ENCODE results near the gene GABBR2. TPM values are rescaled to one million over a fixed set of nuclear protein-coding genes. Genes with fewer than 3 reads are reported as not detected.
A peak's percentile ranks its signal among the peaks of the same experiment; 100 is the strongest.
"Not testable (repeated sequence)": the region's sequence is repeated elsewhere in the genome, so short reads cannot be mapped to it uniquely, and the experiment has no call there.

The GABBR2 gene
- total RNA-seq, 1 experiment from 2014 or later = 0.33 TPM

GRCh38 chr9:98688710-98689495 is 19.8 kb downstream of the GABBR2 start:
- CTCF ChIA-PET = no interaction called here
- no peak overlapping the region for H3K27ac Mint-ChIP-seq (ENCODE audit: unreplicated experiment)
- intact Hi-C loops (cut with micrococcal nuclease; ENCODE audit: unreplicated experiment) = no loop called here

GRCh38 chr9:98687911-98688310 is 20.8 kb downstream of the GABBR2 start:
- intact Hi-C loops (cut with micrococcal nuclease; ENCODE audit: unreplicated experiment) = no loop called here
- Mint-ChIP-seq H3K4me3 (ENCODE audit: low read depth, unreplicated experiment) (no peak overlapping the region), H3K36me3 (ENCODE audit: insufficient read depth, unreplicated experiment) (no peaks in the 10 kb centered on the region), H3K27ac (ENCODE audit: unreplicated experiment) (no peak overlapping the region), H3K27me3 (ENCODE audit: unreplicated experiment) (no peaks in the 10 kb centered on the region), H3K4me1 (ENCODE audit: low read depth, unreplicated experiment) (peaks cover 16% of the 10 kb centered on the region), H3K9me3 (ENCODE audit: low read depth, unreplicated experiment) (no peaks in the 10 kb centered on the region)
- no peak for DNase-seq
- CTCF ChIA-PET = interaction anchor here (0.5 kb wide), 1 partner anchor 302 kb away, joined by 4 read pairs; no protein-coding TSS in a partner anchor
- BruUV-seq (replicated peaks) = no TSS peak
- no peak for TF ChIP-seq CTCF (IDR thresholded peaks at IDR 0.05; ENCODE audit: unreplicated experiment)

More at GRCh38 chr9:98688710-98689495, 19.8 kb downstream of the GABBR2 start:
- H3K36me3 Mint-ChIP-seq (ENCODE audit: insufficient read depth, unreplicated experiment) = no peaks in the 10 kb centered on the region
- BruUV-seq (replicated peaks) = no TSS peak
- no peak for TF ChIP-seq CTCF (IDR thresholded peaks at IDR 0.05; ENCODE audit: unreplicated experiment)
- no peak overlapping the region for H3K4me3 Mint-ChIP-seq (ENCODE audit: low read depth, unreplicated experiment)
- no peaks in the 10 kb centered on the region for H3K9me3 Mint-ChIP-seq (ENCODE audit: low read depth, unreplicated experiment)
- no peak for DNase-seq
- H3K4me1 Mint-ChIP-seq (ENCODE audit: low read depth, unreplicated experiment) = peaks cover 16% of the 10 kb centered on the region
- peaks cover 3% of the 10 kb centered on the region for H3K27me3 Mint-ChIP-seq (ENCODE audit: unreplicated experiment)

GRCh38 chr9:98686961-98687855 is 21.5 kb downstream of the GABBR2 start:
- H3K36me3 Mint-ChIP-seq (ENCODE audit: insufficient read depth, unreplicated experiment) = no peaks in the 10 kb centered on the region
- no peak for TF ChIP-seq CTCF (IDR thresholded peaks at IDR 0.05; ENCODE audit: unreplicated experiment)
- peak; percentile 28 for DNase-seq
- CTCF ChIA-PET = interaction anchor here (0.5 kb wide), 1 partner anchor 301 kb away, joined by 4 read pairs; no protein-coding TSS in a partner anchor
- H3K27ac Mint-ChIP-seq (ENCODE audit: unreplicated experiment) = peak overlapping the region; percentile 22
- intact Hi-C loops (cut with micrococcal nuclease; ENCODE audit: unreplicated experiment) = no loop called here
- no peak overlapping the region for H3K4me3 Mint-ChIP-seq (ENCODE audit: low read depth, unreplicated experiment)
- H3K9me3 Mint-ChIP-seq (ENCODE audit: low read depth, unreplicated experiment) = no peaks in the 10 kb centered on the region
- no TSS peak for BruUV-seq (replicated peaks)
- no peaks in the 10 kb centered on the region for H3K27me3 Mint-ChIP-seq (ENCODE audit: unreplicated experiment)
- peaks cover 16% of the 10 kb centered on the region for H3K4me1 Mint-ChIP-seq (ENCODE audit: low read depth, unreplicated experiment)

GRCh38 chr9:98684816-98685215 is 23.9 kb downstream of the GABBR2 start:
- H3K4me3 Mint-ChIP-seq (ENCODE audit: low read depth, unreplicated experiment); H3K9me3 Mint-ChIP-seq (ENCODE audit: low read depth, unreplicated experiment); CTCF ChIA-PET; intact Hi-C loops (cut with micrococcal nuclease; ENCODE audit: unreplicated experiment); DNase-seq; H3K27me3 Mint-ChIP-seq (ENCODE audit: unreplicated experiment); H3K27ac Mint-ChIP-seq (ENCODE audit: unreplicated experiment); H3K36me3 Mint-ChIP-seq (ENCODE audit: insufficient read depth, unreplicated experiment); BruUV-seq (replicated peaks): not testable (repeated sequence)
- peaks cover 16% of the 10 kb centered on the region for H3K4me1 Mint-ChIP-seq (ENCODE audit: low read depth, unreplicated experiment)
